Frontal cortex (tissue), 4 donors: Measurements from ENCODE around the gene EEF1AKMT1. TPM values are rescaled to one million over a fixed set of nuclear protein-coding genes. Genes with fewer than 3 reads are reported as not detected.

ENCODE experiments used
- DNase-seq, 2 donors: peaks; one replicate each; pipeline ENCODE4 v3.0.0; 2012; ENCODE audit warnings: low spot score in 2 of 2
- FAIRE-seq: peaks from 2 replicates; lab custom pipeline; 2012; peaks lifted over from hg19 to GRCh38; lab: Jason Lieb, UNC
- total RNA-seq: library from RNA; depleted of rRNA; stranded (reverse); fragments of >200 nt; gene quantifications from one replicate; pipeline ENCODE4 v1.2.3, GENCODE V29; 2014
- donor health status: control.
- donor health status: control.
- donor health status: control.

EEF1AKMT1 gene
- total RNA-seq, 1 donor from 2014 or later = 11.0 TPM

GRCh38 chr13:20721454-20722357 lies 52.1 kb downstream of the EEF1AKMT1 start:
- DNase-seq = peak in 1 of 2 donors; percentile 39
- FAIRE-seq = no peak

GRCh38 chr13:20721058-20721453 lies 52.7 kb downstream of the EEF1AKMT1 start:
- no peak for DNase-seq
- no peak for FAIRE-seq

DNA sequence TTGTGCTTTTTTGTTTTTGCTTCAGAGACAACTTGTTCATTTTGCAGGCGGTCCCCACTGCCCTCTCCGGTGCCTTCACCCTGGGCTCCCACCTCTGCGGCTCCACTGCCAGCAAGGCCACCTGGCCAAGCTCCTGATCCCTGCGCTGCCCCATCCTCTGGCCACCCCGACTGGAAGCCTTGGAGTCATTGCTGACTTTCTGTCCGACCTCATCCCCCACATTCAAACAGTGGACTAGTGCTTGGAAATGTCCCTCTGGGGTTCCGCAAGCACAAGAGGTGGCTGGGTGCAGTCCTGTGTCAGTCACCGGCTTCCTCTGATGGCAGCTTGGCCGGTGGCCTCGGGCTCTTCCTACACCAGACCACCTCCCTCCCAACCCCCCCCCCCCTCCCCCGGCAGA lies 53.3 kb downstream of the EEF1AKMT1 start:
- FAIRE-seq (no peak), DNase-seq (no peak)

- FAIRE-seq (no peak), DNase-seq (no peak)
Measured at GRCh38 chr13:20719783-20720182, 54.0 kb downstream of the EEF1AKMT1 start.

DNA sequence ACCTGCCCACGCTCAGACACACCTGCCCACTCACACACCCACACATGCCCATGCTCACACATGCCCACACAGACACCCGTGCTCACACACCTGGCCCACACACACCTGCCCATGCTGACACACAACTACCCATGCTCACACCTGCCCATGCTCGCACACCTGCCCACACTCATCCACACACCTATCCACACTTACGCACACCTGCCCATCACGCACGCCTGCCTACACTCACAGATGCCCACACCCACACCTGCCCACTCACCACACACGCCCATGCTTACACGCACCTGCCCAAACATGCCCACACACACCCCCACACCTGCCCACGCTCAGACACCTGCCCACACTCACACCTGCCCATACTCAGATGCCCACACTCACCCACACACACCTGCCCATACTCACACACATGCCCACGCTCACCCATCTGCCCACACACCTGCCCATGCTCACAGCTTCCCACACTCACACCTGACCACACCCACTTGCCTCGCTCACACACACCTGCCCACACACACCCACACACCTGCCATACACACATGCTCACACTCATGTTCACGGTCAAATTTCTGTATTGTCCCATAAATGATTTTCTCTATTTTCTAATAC lies 54.7 kb downstream of the EEF1AKMT1 start:
- FAIRE-seq (no peak), DNase-seq (no peak)

GRCh38 chr13:20717581-20718542 lies 55.9 kb downstream of the EEF1AKMT1 start:
- DNase-seq (no peak), FAIRE-seq (no peak)

DNA sequence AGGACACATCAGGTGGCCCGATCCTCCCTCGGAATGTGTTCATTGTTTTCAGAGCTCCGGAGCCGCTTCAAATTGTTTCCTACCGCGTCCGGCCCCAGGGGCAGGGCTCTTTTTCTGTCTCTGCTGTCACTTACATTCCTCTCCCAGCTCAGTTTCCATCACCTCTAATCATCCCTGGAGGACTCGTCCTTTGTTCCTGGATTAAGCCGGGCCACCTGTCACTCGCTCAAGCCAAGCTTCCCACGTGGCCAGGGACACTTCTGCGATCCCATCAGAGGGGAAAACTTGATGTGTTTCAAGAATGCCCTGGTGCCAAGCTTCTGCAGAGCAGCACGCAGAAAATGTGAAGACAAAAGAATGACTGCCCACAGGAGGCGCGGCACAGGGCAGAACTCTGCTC lies 56.8 kb downstream of the EEF1AKMT1 start:
- DNase-seq (no peak), FAIRE-seq (no peak)

DNA sequence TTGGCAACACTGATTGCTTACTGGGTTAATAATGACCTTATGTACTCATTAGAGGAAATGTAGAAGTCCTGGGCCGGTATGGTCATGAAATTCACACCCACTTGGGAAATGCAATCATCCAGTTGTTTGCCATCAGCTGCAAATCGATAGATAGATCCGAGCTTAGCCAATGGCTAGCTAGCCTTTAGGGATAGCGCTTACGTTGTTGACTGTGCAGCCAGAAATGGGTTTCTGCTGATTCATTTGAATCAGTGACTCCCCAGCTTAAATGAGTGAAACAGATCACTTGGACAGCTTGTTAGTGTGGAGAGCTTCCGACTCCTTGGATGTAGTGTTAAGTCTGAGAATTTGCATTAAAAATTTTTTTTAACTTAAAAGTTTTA lies 58.4 kb downstream of the EEF1AKMT1 start:
- DNase-seq (no peak), FAIRE-seq (no peak)

GRCh38 chr13:20714563-20715329 lies 59.0 kb downstream of the EEF1AKMT1 start:
- DNase-seq (no peak), FAIRE-seq (no peak)

DNA sequence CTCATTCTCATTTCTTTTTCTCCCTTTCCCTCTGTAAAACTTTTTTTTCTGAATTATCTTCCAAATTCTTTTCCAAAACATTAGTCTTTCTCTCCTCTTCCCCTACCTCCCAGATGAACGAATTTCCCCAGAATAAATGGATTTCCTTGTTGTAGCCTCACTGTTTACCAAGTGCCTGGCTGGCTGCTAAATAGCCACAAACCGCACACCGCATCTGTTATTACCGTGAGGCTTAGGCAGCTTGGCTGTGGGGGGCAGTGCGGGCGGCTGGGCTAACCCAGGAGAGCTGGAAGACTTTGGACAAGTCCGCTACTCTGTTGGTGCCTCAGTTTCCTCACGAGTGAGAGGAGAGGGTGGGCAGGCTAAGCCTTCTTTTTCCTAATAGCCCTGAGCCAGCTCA lies 59.6 kb downstream of the EEF1AKMT1 start:
- no peak for DNase-seq
- no peak for FAIRE-seq

DNA sequence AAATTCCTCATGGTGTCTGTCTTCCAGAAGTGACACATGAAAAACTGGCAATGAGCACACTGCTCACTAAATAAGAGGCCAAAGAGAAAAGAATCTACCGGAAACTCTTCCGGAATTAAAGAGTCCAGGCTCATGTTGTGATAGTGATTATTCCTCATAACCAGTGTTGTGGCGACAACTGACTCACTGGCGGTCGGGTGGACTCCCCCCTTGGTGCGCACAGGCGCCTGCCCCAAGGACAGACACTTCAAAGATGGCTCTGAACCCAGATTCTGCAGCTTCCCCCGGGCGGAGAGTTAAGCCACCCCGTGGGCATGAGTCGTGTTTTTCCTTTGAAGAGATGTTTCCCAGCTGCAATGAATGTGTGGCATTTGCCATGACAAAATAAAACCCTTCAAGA lies 60.0 kb downstream of the EEF1AKMT1 start:
- no peak for DNase-seq
- no peak for FAIRE-seq

DNA sequence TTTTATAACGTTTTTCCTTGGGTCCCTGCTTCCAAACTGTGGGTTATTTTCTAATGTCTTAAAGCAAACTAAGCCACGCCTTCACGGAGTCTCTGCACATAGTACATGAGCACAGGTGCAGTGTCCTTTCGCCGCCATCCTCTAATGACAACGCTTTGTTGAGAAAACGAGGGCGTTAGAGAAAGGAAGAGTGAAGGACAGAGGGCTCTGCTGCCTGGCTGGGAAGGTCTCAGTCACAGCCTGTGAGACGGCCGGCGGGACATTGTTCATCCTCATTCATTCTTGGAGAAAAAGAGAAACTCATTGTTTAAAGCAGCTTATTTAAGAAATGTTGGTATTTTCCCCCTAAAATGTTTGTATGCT lies 60.8 kb downstream of the EEF1AKMT1 start:
- FAIRE-seq (no peak), DNase-seq (peak in 1 of 2 donors; percentile 36)

DNA sequence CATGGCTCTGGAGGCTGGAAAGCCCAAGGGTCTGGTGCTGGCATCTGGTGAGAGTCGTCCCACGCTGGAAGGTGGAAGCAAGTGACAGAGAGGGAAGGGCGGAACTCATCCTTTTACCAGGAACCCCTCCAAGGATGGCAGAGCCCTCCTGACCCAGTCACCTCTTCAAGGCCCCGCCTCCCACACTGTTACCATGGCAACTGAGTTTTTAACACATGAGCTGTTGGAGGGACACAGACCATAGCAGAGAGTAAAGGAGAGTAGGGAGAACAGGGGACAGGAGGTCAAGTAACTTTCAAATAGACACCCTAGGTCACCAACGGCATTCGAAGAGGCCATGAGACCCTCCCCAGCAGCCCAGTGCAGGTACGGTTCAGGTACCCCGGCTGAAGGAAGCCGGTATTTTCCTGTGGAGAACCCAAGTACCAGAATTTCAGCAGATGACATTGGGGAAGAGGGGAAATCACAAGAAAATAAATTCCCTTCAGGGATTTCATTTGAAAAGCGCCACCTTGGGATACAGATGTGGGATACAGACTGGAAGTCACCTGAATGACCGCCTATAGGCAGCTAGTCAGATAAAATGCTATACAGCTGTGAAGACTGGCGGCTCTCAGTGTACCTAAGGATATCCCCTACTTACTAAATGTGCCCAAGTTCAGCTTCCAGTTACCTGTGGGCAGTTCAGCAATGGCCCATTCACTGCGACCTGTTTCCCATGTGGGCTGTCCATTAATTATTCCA lies 62.3 kb downstream of the EEF1AKMT1 start:
- DNase-seq (no peak), FAIRE-seq (no peak)

GRCh38 chr13:20709782-20710181 lies 64.0 kb downstream of the EEF1AKMT1 start:
- no peak for FAIRE-seq
- DNase-seq = no peak

GRCh38 chr13:20709369-20709768 lies 64.4 kb downstream of the EEF1AKMT1 start:
- DNase-seq = no peak
- no peak for FAIRE-seq

GRCh38 chr13:20708216-20708615 lies 65.5 kb downstream of the EEF1AKMT1 start:
- FAIRE-seq (no peak), DNase-seq (no peak)

DNA sequence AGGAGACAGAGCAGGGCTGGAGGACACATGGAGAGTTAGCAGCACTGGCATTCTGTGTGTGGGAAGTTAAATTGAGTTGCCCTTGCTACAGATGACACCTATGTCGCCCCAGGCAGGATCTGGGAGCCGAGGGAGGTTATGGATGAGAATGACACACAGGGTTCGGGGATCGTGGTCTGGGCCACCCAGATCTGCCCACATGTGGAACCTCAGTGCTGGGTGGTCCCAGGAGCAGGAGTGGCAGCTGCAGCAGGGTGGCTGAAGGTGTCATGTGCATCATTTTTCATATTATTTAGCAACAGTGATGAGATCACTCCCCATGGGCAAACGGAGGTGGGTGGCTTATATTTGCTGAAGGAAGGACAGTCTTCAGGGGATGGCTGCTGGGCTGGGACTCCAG lies 67.1 kb downstream of the EEF1AKMT1 start:
- FAIRE-seq (no peak), DNase-seq (no peak)

- DNase-seq = peak in 1 of 2 donors; percentile 47
- FAIRE-seq = no peak
Measured at GRCh38 chr13:20704459-20705069, 69.2 kb downstream of the EEF1AKMT1 start.
